GM18861 (cell line): ENCODE results near the gene CLDN20.
"Not testable (repeated sequence)": the region's sequence is repeated elsewhere in the genome, so short reads cannot be mapped to it uniquely, and the experiment has no call there.

ENCODE experiments used
- ATAC-seq: cut with Tn5 transposase; IDR thresholded peaks from one replicate; pipeline ENCODE4 v1.9.1; 2021; ENCODE audit not compliant: unreplicated experiment

The CLDN20 gene

GRCh38 chr6:155263373-155264063 is at the start of gene CLDN20:
CLDN20 (plus strand) TSS chr6:155264013; CDS start chr6:155275720, 11,707 bp downstream.
- ATAC-seq = no peak

GRCh38 chr6:155215906-155216305 is 47.9 kb upstream of the CLDN20 start:
- no peak for ATAC-seq

DNA sequence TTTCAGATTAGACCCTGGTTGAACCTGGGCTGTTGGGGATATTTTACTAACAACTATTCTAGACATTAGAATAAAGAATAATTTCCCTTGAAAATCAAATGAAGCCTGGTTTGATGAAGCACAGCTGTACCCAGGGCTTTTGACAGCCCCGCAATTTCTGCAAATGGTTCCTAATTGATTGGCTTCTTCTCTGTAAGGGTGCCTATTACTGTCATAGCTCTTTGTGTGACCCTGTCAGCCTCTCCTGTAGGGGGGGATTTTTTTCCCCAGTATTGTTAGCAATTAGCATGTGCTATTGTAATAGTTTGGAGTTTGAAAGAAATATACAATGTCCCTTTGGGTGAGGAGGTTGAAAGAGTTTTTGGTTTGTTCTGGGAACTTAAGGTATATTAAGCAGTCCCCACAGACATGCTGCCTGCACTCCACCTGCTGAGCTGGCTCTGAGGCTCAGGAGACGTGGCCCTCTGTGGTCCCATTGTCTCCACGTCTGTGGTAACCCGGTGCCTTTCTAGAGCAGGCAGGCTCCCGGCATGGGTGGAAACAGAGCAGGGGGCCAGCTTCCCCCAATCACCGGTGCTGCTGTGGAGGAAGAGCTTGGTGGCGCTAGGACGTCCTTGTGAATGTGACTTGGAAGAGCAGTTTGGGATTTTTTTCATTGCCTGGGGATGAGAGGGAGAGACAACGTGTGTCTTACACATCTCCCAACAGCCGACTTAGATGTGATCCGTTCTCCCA is 47.3 kb upstream of the CLDN20 start:
- ATAC-seq = no peak

DNA sequence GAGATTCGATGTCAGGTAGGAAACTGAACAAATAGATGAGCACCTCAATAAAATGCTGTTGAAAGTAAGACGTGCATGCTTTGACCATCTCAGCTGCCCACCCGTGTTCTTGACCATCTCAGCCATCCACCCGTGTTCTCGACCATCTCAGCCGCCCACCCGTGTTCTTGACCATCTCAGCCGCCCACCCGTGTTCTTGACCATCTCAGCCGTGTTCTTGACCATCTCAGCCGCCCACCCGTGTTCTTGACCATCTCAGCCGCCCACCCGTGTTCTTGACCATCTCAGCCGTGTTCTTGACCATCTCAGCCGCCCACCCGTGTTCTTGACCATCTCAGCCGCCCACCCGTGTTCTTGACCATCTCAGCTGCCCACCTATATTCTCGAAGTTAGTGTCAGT is 45.1 kb upstream of the CLDN20 start:
- not testable (repeated sequence) for ATAC-seq

- no peak for ATAC-seq
Observed at GRCh38 chr6:155219299-155219698, 44.5 kb upstream of the CLDN20 start.

DNA sequence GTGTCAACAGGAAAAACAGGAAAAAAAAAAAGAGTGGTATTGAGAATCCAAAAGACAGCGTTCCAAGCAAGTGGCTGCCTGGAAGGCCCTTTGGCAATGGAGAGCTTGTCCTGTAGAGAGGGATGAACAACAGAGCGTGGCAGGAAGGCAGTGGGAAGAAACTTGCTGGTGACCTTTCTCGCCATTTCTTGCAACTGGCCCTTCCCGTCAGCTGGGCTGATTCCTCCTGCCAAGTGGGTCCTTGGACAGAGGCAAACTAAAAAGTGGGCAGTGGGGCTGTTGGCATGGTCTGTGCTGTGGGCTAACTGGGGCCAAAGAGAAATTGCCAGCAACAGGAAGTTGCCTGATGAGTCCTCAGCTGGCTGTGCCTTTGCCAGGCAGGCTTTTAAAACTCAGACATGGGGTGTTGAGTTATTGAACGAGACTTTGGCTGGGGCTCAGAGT is 43.9 kb upstream of the CLDN20 start:
- no peak for ATAC-seq

GRCh38 chr6:155221086-155221485 is 42.7 kb upstream of the CLDN20 start:
- ATAC-seq = no peak

GRCh38 chr6:155222506-155222905 is 41.3 kb upstream of the CLDN20 start:
- no peak for ATAC-seq

- ATAC-seq = peak; percentile 97
Observed at GRCh38 chr6:155223646-155224451, 40.0 kb upstream of the CLDN20 start.

DNA sequence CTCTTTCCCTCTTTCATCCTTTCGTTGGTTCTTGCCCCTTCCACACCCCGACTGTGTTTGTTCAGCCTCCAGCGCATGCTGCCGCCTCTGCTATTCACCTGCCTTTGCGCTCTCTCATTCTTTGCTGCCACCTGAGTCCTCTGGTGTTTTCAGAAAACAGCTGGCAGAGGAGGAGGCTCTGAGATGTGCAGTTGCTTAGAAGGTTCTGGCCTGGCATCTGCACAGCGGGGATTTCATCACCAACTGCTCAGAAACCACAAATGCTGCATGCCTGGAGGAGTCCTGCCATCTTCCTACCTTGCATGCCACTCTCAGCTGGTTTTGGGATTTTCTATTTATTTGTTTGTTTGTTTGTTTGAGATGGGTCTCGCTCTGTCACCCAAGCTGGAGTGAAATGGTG is 39.2 kb upstream of the CLDN20 start:
- ATAC-seq = no peak

DNA sequence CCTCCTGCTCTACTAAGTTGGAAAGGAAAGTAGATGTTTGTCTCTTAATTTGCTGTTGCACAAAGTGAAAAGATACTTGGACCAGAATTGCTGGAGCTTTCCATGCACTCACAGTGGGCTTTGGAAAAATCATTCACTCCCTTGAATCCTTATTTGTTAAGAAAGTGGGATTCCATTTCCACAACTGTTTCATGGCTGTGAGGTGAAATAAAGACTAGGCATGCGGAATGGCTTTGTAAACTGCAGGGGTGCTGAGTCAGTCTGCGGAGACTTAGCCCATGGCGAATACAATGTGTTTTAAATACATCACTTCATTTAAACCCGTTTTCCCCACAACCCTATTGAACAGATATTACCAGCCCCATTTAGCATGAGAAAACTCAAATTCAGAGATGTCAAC is 36.8 kb upstream of the CLDN20 start:
- no peak for ATAC-seq

DNA sequence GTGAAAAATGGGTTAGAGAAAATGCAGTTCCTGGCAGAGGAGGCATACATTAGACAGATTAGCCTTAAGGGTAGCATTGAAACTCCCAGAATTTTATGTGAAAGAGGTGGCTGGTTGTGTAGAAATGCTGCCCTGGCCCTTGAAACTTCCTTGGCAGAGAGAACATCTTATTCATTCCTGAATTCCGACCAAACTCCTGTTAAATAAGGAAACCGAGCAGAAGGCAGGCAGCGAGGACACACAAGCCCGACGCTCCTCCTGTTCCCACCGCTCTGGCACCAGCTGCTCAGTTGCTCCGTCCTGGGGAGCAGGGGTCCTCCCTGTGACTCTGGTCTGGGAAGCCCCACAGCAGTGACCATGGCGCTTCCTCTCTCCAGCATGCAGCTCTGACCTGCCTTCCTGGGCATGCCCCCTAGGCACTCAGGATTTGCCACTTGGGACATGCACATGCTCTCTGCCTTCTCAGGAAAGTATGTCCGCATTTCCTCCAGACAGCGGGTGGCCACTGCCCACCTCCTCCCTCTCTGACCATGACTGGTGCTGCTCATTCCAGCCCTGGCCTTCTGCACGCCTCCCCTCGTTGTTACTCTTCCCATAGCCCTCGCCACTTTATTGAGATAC is 35.2 kb upstream of the CLDN20 start:
- no peak for ATAC-seq

GRCh38 chr6:155230975-155231374 is 32.8 kb upstream of the CLDN20 start:
- not testable (repeated sequence) for ATAC-seq

DNA sequence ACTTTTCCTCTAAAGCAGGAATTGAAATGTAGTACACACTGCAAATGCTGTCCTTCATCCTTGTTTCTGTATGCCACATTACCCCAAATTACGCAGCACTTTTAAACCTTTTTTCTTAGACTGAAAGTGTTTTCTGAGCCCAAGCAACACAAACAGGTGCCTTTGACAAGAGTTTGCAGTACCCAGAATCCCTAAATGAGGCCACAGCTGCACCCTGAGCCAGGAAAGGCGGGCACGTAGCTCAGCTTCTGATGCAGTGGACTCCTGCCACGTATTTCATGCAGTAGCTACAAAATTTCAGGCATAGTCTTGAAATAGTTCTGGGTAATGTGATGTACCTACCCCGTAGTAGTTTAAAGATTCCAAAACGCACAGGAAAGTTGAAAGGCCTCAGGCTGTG is 31.0 kb upstream of the CLDN20 start:
- no peak for ATAC-seq

GRCh38 chr6:155234167-155234566 is 29.6 kb upstream of the CLDN20 start:
- no peak for ATAC-seq

DNA sequence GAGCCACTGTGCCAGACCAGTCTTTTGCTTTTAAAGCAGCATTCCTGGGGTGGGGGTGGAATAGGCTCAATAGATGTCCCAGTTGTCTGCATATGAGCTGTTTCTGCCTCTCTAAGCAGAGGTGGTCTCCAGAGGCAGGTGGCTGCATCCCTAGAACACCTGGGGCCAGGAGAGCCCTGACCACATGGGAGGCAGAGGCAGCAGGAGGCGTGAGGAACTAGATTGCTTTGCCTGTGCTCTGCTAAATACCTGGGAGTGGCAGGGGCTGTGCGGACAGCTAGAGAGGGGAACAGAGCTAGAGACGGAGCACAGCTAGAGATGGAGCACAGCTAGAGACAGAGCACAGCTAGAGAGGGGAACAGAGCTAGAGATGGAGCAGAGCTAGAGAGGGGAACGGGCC is 29.1 kb upstream of the CLDN20 start:
- ATAC-seq = no peak

DNA sequence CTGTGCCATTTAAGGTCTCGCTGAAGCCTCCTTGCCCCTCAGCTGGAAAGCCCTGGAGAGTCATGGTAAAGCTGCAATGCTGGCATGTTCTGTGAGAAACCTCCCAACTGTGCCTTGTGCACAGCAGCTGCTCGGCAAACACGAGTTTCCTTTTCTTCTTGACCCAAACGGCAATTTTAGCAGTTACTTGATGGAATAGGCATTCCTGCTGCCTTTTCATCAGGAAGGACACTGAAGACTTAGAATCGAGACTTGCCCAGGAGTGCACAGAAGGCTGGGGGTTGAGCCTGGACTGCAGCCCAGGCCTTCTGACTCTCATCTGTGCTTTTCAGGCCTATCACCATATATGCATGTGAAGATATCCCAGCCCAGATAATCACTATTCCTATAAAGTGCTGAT is 28.7 kb upstream of the CLDN20 start:
- no peak for ATAC-seq

GRCh38 chr6:155237613-155238012 is 26.2 kb upstream of the CLDN20 start:
- no peak for ATAC-seq

DNA sequence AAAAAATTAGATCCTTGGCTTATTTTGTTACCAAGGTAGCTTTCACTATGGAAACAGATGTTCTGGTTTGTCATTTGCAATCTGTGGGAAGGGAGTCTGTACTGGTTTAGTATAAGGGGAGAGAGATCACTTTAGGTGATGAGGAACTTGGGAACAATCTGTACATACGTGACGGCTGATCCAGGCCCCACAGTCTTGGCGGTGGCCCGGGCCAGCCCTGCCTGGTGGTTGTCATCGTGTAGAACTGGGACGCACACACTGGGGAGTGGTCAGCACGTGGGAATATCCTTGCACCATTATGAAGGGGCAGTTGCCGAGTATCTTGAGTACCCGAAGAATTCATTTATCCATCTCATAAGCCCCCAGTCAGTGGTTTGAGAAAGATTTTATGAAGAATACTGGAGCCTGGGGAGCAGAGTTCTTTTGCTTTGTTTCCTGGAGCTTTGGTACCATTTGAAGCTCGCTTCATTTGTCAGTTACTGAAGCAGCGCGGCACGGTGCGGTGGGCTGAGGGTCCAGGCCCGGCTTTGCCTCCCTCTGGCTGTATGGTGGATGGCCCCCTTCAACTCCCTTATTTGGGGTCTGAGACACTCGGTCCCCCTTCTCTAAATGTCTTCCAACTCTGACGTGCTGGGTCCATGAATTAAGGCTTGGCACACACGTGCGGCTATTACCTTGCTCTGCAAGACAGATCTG is 22.8 kb upstream of the CLDN20 start:
- no peak for ATAC-seq

- no peak for ATAC-seq
Observed at GRCh38 chr6:155241966-155242365, 21.8 kb upstream of the CLDN20 start.

DNA sequence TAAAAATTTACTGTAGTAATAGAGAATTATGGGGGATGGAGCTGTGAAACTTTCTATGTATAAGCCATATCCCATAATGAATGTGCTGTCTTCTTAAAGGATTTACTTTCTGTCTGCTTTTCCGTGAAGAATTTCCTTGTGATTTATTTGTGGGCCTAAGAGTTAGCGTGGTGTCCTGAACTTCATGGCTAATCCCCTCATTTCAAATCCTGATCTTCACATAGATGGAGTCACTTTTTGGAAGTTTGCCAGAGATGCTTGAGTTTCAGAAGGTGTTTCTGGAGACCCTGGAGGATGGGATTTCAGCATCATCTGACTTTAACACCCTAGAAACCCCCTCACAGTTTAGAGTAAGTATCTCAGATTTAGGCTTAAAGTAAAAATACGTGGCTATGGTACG is 19.4 kb upstream of the CLDN20 start:
- no peak for ATAC-seq
